SK-N-SH (cell line): ENCODE results near the gene GNAS-AS1. TPM values are rescaled to one million over a fixed set of nuclear protein-coding genes. Genes with fewer than 3 reads are reported as not detected.

Experiments used
- CTCF ChIA-PET: fragments of 300-600, 350-600 bp; formaldehyde crosslinking; extraction: SDS; loops from one replicate; lab custom pipeline; 2021; lab: Yijun Ruan, JAX
- POLR2A ChIA-PET: fragments of 350-600 bp; sonication (Branson Sonifier 250); formaldehyde crosslinking; extraction: SDS; loops from one replicate; lab custom pipeline; 2020; ENCODE audit warnings: antibody characterized with exemption, inconsistent platforms; lab: Yijun Ruan, JAX
- DNase-seq: peaks from one replicate; pipeline ENCODE4 v3.0.0; 2012
- H2AFZ ChIP-seq: fragments of 200-600 bp; sonication (generic); 2 replicates; pipeline ENCODE4 v1.8.1; 2016; ENCODE audit warnings: antibody characterized with exemption, mild to moderate bottlenecking, low read depth
- H3F3A ChIP-seq: fragments of 200-600 bp; sonication (generic); replicated peaks from 2 replicates; pipeline ENCODE3; 2016; ENCODE audit warnings: antibody characterized with exemption, mild to moderate bottlenecking; ENCODE audit not compliant: insufficient read depth
- H3K27ac ChIP-seq, 2 experiments: fragments of 200-500 bp in 1 of 2; fragments of 200-600 bp in 1 of 2; sonication (Bioruptor generic) in 1 of 2; sonication (generic), shearing (Covaris generic) in 1 of 2; 2 replicates each; pipeline versions ENCODE4 v1.5.1 to v1.6.1; 2014 to 2016; ENCODE audit warnings: low read depth in 2 of 2, inconsistent platforms in 1 of 2, low read length in 1 of 2, mild to moderate bottlenecking in 1 of 2, mixed read lengths in 1 of 2
- H3K27me3 ChIP-seq: fragments of 200-600 bp; sonication (generic), shearing (Covaris generic); 2 replicates; pipeline ENCODE4 v1.6.1; 2016; ENCODE audit warnings: mixed run types; ENCODE audit not compliant: insufficient read depth
- H3K36me3 ChIP-seq, 2 experiments: fragments of 200-500 bp in 1 of 2; fragments of 200-600 bp in 1 of 2; sonication (Bioruptor generic) in 1 of 2; sonication (generic) in 1 of 2; replicated peaks in 1 of 2; 2 replicates each; pipeline versions ENCODE3 to v1.5.1; 2014 to 2016; ENCODE audit warnings: low read length in 1 of 2, mild to moderate bottlenecking in 1 of 2; ENCODE audit not compliant: insufficient read depth in 2 of 2, control insufficient read depth in 1 of 2
- H3K4me1 ChIP-seq, 2 experiments: fragments of 200-500 bp in 1 of 2; fragments of 200-600 bp in 1 of 2; sonication (Bioruptor generic) in 1 of 2; sonication (generic), shearing (Covaris generic) in 1 of 2; 2 replicates each; pipeline versions ENCODE4 v1.5.1 to v1.6.1; 2014 to 2016; ENCODE audit warnings: low read depth in 1 of 2, low read length in 1 of 2, mixed run types in 1 of 2; ENCODE audit not compliant: insufficient read depth in 2 of 2, control insufficient read depth in 1 of 2
- H3K4me2 ChIP-seq: fragments of 200-600 bp; sonication (generic), shearing (Covaris generic); 2 replicates; pipeline ENCODE4 v1.6.1; 2017; ENCODE audit warnings: mixed run types
- H3K4me3 ChIP-seq, 2 experiments: fragments of 200-500 bp in 1 of 2; fragments of 200-600 bp in 1 of 2; sonication (Bioruptor generic) in 1 of 2; sonication (generic), shearing (Covaris generic) in 1 of 2; 2 replicates each; pipeline versions ENCODE4 v1.5.1 to v1.8.1; 2014 to 2016; ENCODE audit warnings: low read depth in 2 of 2, inconsistent platforms in 1 of 2, low read length in 1 of 2, mild to moderate bottlenecking in 1 of 2, mixed read lengths in 1 of 2, moderate library complexity in 1 of 2
- H3K79me2 ChIP-seq: fragments of 200-600 bp; sonication (generic); 2 replicates; pipeline ENCODE4 v1.8.1; 2017; ENCODE audit warnings: mild to moderate bottlenecking; ENCODE audit not compliant: insufficient read depth
- H3K9ac ChIP-seq: fragments of 200-600 bp; sonication (generic); 2 replicates; pipeline ENCODE4 v1.6.1; 2017; ENCODE audit warnings: mixed run types
- H3K9me2 ChIP-seq: fragments of 200-600 bp; sonication (generic); 2 replicates; pipeline ENCODE4 v1.6.1; 2017; ENCODE audit warnings: mixed run types
- H3K9me3 ChIP-seq: fragments of 200-600 bp; sonication (generic); 2 replicates; pipeline ENCODE4 v1.6.1; 2017; ENCODE audit warnings: mixed run types, mild to moderate bottlenecking, moderate library complexity
- H4K20me1 ChIP-seq: fragments of 200-600 bp; sonication (generic); 2 replicates; pipeline ENCODE4 v1.6.1; 2017; ENCODE audit warnings: mild to moderate bottlenecking, mixed run types; ENCODE audit not compliant: insufficient read depth
- CHD2 ChIP-seq: fragments of 150-350 bp; IDR thresholded peaks from 2 replicates; pipeline ENCODE4 v1.6.1; 2018; ENCODE audit warnings: low read length; ENCODE audit not compliant: partially characterized antibody
- ELF1 ChIP-seq: IDR thresholded peaks from 2 replicates; pipeline ENCODE4 v1.4.0; 2012
- EP300 ChIP-seq, 2 experiments: IDR thresholded peaks; 2 replicates each; pipeline versions ENCODE4 v1.4.0 to v1.6.1; 2012; ENCODE audit warnings: borderline replicate concordance in 1 of 2, low read depth in 1 of 2, low read length in 1 of 2
- FOXM1 ChIP-seq: IDR thresholded peaks from 2 replicates; pipeline ENCODE4 v1.4.0; 2012; ENCODE audit warnings: low read depth, mild to moderate bottlenecking
- GATA2 ChIP-seq: sonication (generic); formaldehyde crosslinking; IDR thresholded peaks from 2 replicates; pipeline ENCODE4 v1.5.0; 2020; ENCODE audit warnings: mild to moderate bottlenecking, missing genetic modification reagents
- IRF3 ChIP-seq: fragments of 150-350 bp; IDR thresholded peaks from 2 replicates; pipeline ENCODE4 v1.6.1; 2016; ENCODE audit warnings: mild to moderate bottlenecking, low read depth, low read length
- JUND ChIP-seq: IDR thresholded peaks from 2 replicates; pipeline ENCODE4 v1.4.0; 2012
- NFIC ChIP-seq: IDR thresholded peaks from 2 replicates; pipeline ENCODE4 v1.4.0; 2012; ENCODE audit warnings: borderline replicate concordance
- NRF1 ChIP-seq: IDR thresholded peaks from 2 replicates; pipeline ENCODE4 v1.6.1; 2012; ENCODE audit warnings: low read depth, mild to moderate bottlenecking, low read length
- PBX3 ChIP-seq: IDR thresholded peaks from 2 replicates; pipeline ENCODE4; 2012
- RAD21 ChIP-seq: IDR thresholded peaks from 2 replicates; pipeline ENCODE4 v1.6.1; 2012; ENCODE audit warnings: mild to moderate bottlenecking, low read length
- RCOR1 ChIP-seq: fragments of 150-350 bp; IDR thresholded peaks from 2 replicates; pipeline ENCODE4 v1.6.1; 2017; ENCODE audit warnings: antibody characterized with exemption, low read length
- RXRA ChIP-seq: IDR thresholded peaks from 2 replicates; pipeline ENCODE4 v1.4.0; 2012; ENCODE audit warnings: low read depth, mild to moderate bottlenecking, borderline replicate concordance
- TAF1 ChIP-seq: IDR thresholded peaks from 2 replicates; pipeline ENCODE4 v1.6.1; 2012; ENCODE audit warnings: low read depth, mild to moderate bottlenecking, low read length, moderate library complexity, borderline replicate concordance
- USF1 ChIP-seq: IDR thresholded peaks from 2 replicates; pipeline ENCODE4 v1.4.0; 2012; ENCODE audit warnings: low read depth, borderline replicate concordance
- USF2 ChIP-seq: fragments of 150-350 bp; IDR thresholded peaks from 2 replicates; pipeline ENCODE4 v1.6.1; 2017; ENCODE audit warnings: antibody characterized with exemption, low read length, low read depth, borderline replicate concordance
- WGBS: methylation state at CpG from one replicate; pipeline ENCODE4 v1.1.6; 2017; ENCODE audit warnings: low lambda C conversion rate; 5-methylcytosine and 5-hydroxymethylcytosine counted together
- polyA plus RNA-seq, 3 experiments: library from polyadenylated mRNA; depleted of rRNA; stranded (reverse); fragments of >200 nt; gene quantifications; 2 replicates each; pipeline ENCODE4 v1.2.3, GENCODE V29; 2012

Gene GNAS-AS1
- polyA plus RNA-seq, 1 of the 3 experiments (the other 2 are of a cell fraction): 1.5 TPM

GRCh38 chr20:58865843-58866242 lies 15.1 kb upstream of the GNAS-AS1 start:
- H3K4me2 ChIP-seq: no peak overlapping the region
- 79% methylated on average over 2 of the region's 2 CpGs for WGBS

More at GRCh38 chr20:58865843-58866242, 15.1 kb upstream of the GNAS-AS1 start:
- Histone ChIP-seq H3K36me3 (no peaks in the 10 kb centered on the region), H3K9ac (no peak overlapping the region), H3K4me3 (no peak overlapping the region), H3K9me3 (no peaks in the 10 kb centered on the region), H3F3A (no peaks in the 10 kb centered on the region), H3K79me2 (no peaks in the 10 kb centered on the region), H3K9me2 (no peaks in the 10 kb centered on the region), H4K20me1 (no peaks in the 10 kb centered on the region), H3K27ac (no peak overlapping the region), H2AFZ (no peak overlapping the region), H3K27me3 (no peaks in the 10 kb centered on the region)
- POLR2A ChIA-PET: no interaction called here
- DNase-seq: no peak
- CTCF ChIA-PET: interaction anchor here (1.0 to 7.6 kb wide), 8 partner anchors 357 to 654 kb away, joined by 3 to 66 read pairs (median 16); no protein-coding TSS in a partner anchor
- TF ChIP-seq CHD2: no peak
- no peak for TF ChIP-seq USF1
- no peak for TF ChIP-seq NFIC
- TF ChIP-seq GATA2 (CRISPR knock-in tag): no peak
- no peak for TF ChIP-seq IRF3
- TF ChIP-seq FOXM1: no peak
- TF ChIP-seq RAD21: no peak
- no peak for TF ChIP-seq USF2
- no peak for TF ChIP-seq ELF1
- TF ChIP-seq TAF1: no peak
- TF ChIP-seq NRF1: no peak
- no peak for TF ChIP-seq PBX3
- TF ChIP-seq EP300 (IDR thresholded peaks at IDR 0.05; ENCODE audit: borderline replicate concordance in 1 of 2, low read depth in 1 of 2, low read length in 1 of 2): no peak
- TF ChIP-seq JUND: no peak
- no peak for TF ChIP-seq RXRA
- TF ChIP-seq RCOR1: no peak
- TF ChIP-seq, all 33 proteins: peak for 0
- peaks cover 0 to 4% of the 10 kb centered on the region in 2 experiments; a peak in 1 of 4 replicates for H3K4me1 ChIP-seq
